ENCODE data around the gene SLC39A11.

- TF ChIP-seq CTCF (conservative IDR thresholded peaks at IDR 0.05; ENCODE audit: low read length) (no peak), EZH2phosphoT487 (IDR thresholded peaks at IDR 0.05; ENCODE audit: borderline replicate concordance, low read depth, low read length) (no peak)
Observed at GRCh38 chr17:73140566-73140965, 48.1 kb upstream of the SLC39A11 start.

Measured in OCI-LY7 (cell line).